Stomach smooth muscle (tissue), 2 donors: ENCODE measurements around the gene CSNK2A3.

ENCODE experiments used
- H3K27ac ChIP-seq: one replicate; pipeline ENCODE4 v1.7.0; 2013; ENCODE audit warnings: mild to moderate bottlenecking, low read length, inconsistent platforms
- H3K27me3 ChIP-seq, 2 donors: one replicate each; pipeline ENCODE4 v1.7.0; 2013; ENCODE audit warnings: low read length in 2 of 2; ENCODE audit not compliant: insufficient read depth in 2 of 2, control insufficient read depth in 1 of 2
- H3K36me3 ChIP-seq, 2 donors: one replicate each; pipeline ENCODE4 v1.7.0; 2013; ENCODE audit warnings: low read length in 2 of 2; ENCODE audit not compliant: control insufficient read depth in 2 of 2, insufficient read depth in 2 of 2
- H3K4me1 ChIP-seq: one replicate; pipeline ENCODE4 v1.7.0; 2013; ENCODE audit warnings: low read length; ENCODE audit not compliant: control insufficient read depth, insufficient read depth
- H3K4me3 ChIP-seq, 2 donors: one replicate each; pipeline ENCODE4 v1.7.0; 2013; ENCODE audit warnings: low read length in 2 of 2
- H3K9ac ChIP-seq, 2 donors: one replicate each; pipeline ENCODE4 v1.7.0; 2013; ENCODE audit warnings: low read length in 2 of 2, mild to moderate bottlenecking in 1 of 2
- H3K9me3 ChIP-seq, 2 donors: one replicate each; pipeline ENCODE4 v1.7.0; 2013; ENCODE audit warnings: low read length in 2 of 2; ENCODE audit not compliant: control insufficient read depth in 2 of 2
- donor health status: healthy.
- donor health status: Pancreatic carcinoma.

Gene CSNK2A3

GRCh38 chr11:11316651-11317230 lies 36.3 kb downstream of the CSNK2A3 start:
- Histone ChIP-seq H3K9me3 (no peaks in the 10 kb centered on the region), H3K27ac (no peak overlapping the region), H3K4me3 (no peak overlapping the region), H3K27me3 (no peaks in the 10 kb centered on the region), H3K36me3 (peaks cover 0 to 2% of the 10 kb centered on the region in 2 donors), H3K4me1 (peaks cover 14% of the 10 kb centered on the region), H3K9ac (no peak overlapping the region)

GRCh38 chr11:11313902-11314692 lies 39.0 kb downstream of the CSNK2A3 start:
- Histone ChIP-seq H3K27ac (peak overlapping the region; percentile 2), H3K9me3 (no peaks in the 10 kb centered on the region), H3K9ac (no peak overlapping the region), H3K36me3 (no peaks in the 10 kb centered on the region), H3K4me3 (no peak overlapping the region), H3K4me1 (peaks cover 14% of the 10 kb centered on the region), H3K27me3 (no peaks in the 10 kb centered on the region)

GRCh38 chr11:11313426-11313825 lies 39.6 kb downstream of the CSNK2A3 start:
- Histone ChIP-seq H3K4me1 (peaks cover 14% of the 10 kb centered on the region), H3K9me3 (no peaks in the 10 kb centered on the region), H3K27me3 (no peaks in the 10 kb centered on the region), H3K27ac (no peak overlapping the region), H3K36me3 (no peaks in the 10 kb centered on the region), H3K4me3 (no peak overlapping the region), H3K9ac (no peak overlapping the region)

GRCh38 chr11:11312738-11313137 lies 40.3 kb downstream of the CSNK2A3 start:
- H3K27ac ChIP-seq, result no peak overlapping the region
- no peak overlapping the region for H3K9ac ChIP-seq
- H3K27me3 ChIP-seq, result no peaks in the 10 kb centered on the region
- no peak overlapping the region for H3K4me3 ChIP-seq
- peaks cover 14% of the 10 kb centered on the region for H3K4me1 ChIP-seq
- H3K9me3 ChIP-seq, result no peaks in the 10 kb centered on the region
- no peaks in the 10 kb centered on the region for H3K36me3 ChIP-seq

- H3K4me3 ChIP-seq, result no peak overlapping the region
- no peaks in the 10 kb centered on the region for H3K36me3 ChIP-seq
- H3K9ac ChIP-seq, result no peak overlapping the region
- H3K4me1 ChIP-seq, result peaks cover 14% of the 10 kb centered on the region
- no peaks in the 10 kb centered on the region for H3K27me3 ChIP-seq
- no peak overlapping the region for H3K27ac ChIP-seq
- no peaks in the 10 kb centered on the region for H3K9me3 ChIP-seq
Measured at GRCh38 chr11:11311169-11311568, 41.9 kb downstream of the CSNK2A3 start.

- H3K4me1 ChIP-seq, result peaks cover 14% of the 10 kb centered on the region
- no peak overlapping the region for H3K9ac ChIP-seq
- H3K36me3 ChIP-seq, result no peaks in the 10 kb centered on the region
- H3K27me3 ChIP-seq, result no peaks in the 10 kb centered on the region
- no peaks in the 10 kb centered on the region for H3K9me3 ChIP-seq
- no peak overlapping the region for H3K4me3 ChIP-seq
- H3K27ac ChIP-seq, result no peak overlapping the region
Measured at GRCh38 chr11:11309906-11310305, 43.1 kb downstream of the CSNK2A3 start.

GRCh38 chr11:11308249-11308648 lies 44.8 kb downstream of the CSNK2A3 start:
- Histone ChIP-seq H3K27me3 (no peaks in the 10 kb centered on the region), H3K36me3 (no peaks in the 10 kb centered on the region), H3K9ac (no peak overlapping the region), H3K4me3 (no peak overlapping the region), H3K9me3 (no peaks in the 10 kb centered on the region), H3K27ac (no peak overlapping the region), H3K4me1 (peaks cover 1% of the 10 kb centered on the region)

GRCh38 chr11:11306855-11307254 lies 46.2 kb downstream of the CSNK2A3 start:
- H3K4me1 ChIP-seq, result no peaks in the 10 kb centered on the region
- H3K27ac ChIP-seq, result no peak overlapping the region
- no peaks in the 10 kb centered on the region for H3K27me3 ChIP-seq
- no peak overlapping the region for H3K4me3 ChIP-seq
- H3K9me3 ChIP-seq, result no peaks in the 10 kb centered on the region
- H3K36me3 ChIP-seq, result no peaks in the 10 kb centered on the region
- H3K9ac ChIP-seq, result no peak overlapping the region

- Histone ChIP-seq H3K36me3 (no peaks in the 10 kb centered on the region), H3K9me3 (no peaks in the 10 kb centered on the region), H3K27me3 (no peaks in the 10 kb centered on the region), H3K4me3 (no peak overlapping the region), H3K27ac (no peak overlapping the region), H3K4me1 (no peaks in the 10 kb centered on the region), H3K9ac (no peak overlapping the region)
Measured at GRCh38 chr11:11304550-11304949, 48.5 kb downstream of the CSNK2A3 start.

- H3K4me1 ChIP-seq, result no peaks in the 10 kb centered on the region
- H3K27ac ChIP-seq, result no peak overlapping the region
- no peaks in the 10 kb centered on the region for H3K9me3 ChIP-seq
- no peaks in the 10 kb centered on the region for H3K36me3 ChIP-seq
- no peak overlapping the region for H3K9ac ChIP-seq
- H3K4me3 ChIP-seq, result no peak overlapping the region
- H3K27me3 ChIP-seq, result no peaks in the 10 kb centered on the region
Measured at GRCh38 chr11:11302565-11302964, 50.5 kb downstream of the CSNK2A3 start.
